ENCODE data around the gene BAIAP2L2.

BAIAP2L2 gene

DNA sequence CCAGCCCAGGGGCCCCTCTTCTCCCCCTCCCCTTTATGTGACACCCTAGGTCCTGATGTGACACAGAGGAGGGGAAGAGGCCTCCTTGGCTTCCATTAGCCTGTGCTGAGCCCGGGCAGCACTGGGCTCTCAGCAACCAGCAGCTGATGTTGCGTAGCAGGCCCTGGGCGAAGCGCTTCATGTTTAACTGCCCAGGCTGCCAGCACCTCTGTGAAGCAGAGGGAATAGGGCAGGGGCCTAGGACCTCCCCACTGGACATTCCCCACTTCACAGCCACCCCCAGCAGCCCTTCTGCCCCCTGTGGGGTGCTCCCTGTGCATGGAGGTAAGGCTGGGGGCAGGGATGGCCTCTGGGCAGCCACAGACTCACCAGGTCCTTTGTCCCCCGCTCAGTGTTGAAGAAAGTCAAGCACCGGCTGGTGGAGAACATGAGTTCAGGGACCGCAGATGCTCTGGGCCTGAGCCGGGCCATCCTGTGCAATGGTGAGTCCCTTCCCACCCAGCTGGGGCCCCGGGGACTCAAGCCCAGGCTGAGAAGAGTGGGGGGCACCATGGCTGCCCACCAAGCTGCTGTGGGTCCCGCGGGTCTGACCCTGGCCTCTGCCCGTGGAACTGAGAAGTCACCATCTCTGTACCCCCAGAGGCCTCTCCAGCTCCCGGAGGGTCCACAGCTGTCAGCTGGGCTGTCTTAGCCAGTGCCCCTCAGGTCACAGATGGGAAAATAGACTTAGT, 41.7 kb downstream of the BAIAP2L2 start:
- no peak for DNase-seq
- TF ChIP-seq POLR2A (IDR thresholded peaks at IDR 0.05; ENCODE audit: low read length): no peak
- TF ChIP-seq GATA1 (IDR thresholded peaks at IDR 0.05; ENCODE audit: low read depth, low read length): no peak

DNA sequence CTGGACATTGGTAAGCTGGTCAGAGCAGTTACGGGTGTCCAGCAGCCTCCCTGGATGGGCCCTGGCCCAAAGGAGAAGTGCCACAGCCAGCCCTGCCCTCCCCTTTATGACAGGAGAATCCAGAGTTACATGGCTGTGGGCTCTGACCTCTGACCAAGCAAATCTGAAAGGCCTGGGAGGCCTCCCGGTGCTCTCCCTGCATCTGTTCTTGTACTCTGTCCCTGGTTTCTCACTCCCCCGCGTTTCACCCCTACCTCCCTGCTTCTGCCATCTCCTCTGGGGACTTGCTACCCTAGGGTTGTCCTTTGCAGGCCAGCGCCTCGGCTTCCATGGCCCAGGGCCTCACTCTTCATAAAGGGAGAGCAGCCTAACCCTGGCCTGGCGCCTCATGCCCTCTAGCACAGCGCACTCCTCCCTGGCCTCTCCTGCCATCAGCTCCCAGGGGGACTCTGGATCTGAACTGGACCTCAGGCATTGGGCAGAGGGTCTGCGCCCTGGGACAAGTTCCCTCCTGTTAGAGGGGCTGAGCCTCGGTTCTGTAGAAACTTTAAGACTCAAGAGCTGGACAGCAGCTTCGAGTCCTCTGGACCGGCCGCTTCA, 42.6 kb downstream of the BAIAP2L2 start:
- TF ChIP-seq GATA1 (IDR thresholded peaks at IDR 0.05; ENCODE audit: low read depth, low read length) (no peak), POLR2A (IDR thresholded peaks at IDR 0.05; ENCODE audit: low read length) (no peak)
- DNase-seq: no peak

DNA sequence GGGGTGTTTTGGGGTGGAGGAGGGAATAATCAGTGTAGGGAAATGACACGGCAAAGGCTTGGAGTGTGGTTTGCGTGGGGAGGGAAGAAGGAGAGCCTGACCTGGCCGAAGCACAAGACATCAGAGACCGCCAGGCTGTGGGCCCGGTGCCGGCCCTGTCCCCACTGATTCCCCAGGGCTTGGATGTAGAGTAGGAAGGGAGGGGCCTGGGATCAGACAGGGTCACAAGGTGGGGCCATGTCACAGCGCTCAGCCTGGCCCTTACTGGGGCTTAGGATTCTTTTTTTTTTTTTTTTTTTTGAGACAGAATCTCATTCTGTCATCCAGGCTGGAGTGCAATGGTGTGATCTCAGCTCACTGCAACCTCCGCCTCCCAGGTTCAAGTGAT, 43.5 kb downstream of the BAIAP2L2 start:
- no peak for DNase-seq
- TF ChIP-seq POLR2A (IDR thresholded peaks at IDR 0.05; ENCODE audit: low read length) (no peak), GATA1 (IDR thresholded peaks at IDR 0.05; ENCODE audit: low read depth, low read length) (no peak)

DNA sequence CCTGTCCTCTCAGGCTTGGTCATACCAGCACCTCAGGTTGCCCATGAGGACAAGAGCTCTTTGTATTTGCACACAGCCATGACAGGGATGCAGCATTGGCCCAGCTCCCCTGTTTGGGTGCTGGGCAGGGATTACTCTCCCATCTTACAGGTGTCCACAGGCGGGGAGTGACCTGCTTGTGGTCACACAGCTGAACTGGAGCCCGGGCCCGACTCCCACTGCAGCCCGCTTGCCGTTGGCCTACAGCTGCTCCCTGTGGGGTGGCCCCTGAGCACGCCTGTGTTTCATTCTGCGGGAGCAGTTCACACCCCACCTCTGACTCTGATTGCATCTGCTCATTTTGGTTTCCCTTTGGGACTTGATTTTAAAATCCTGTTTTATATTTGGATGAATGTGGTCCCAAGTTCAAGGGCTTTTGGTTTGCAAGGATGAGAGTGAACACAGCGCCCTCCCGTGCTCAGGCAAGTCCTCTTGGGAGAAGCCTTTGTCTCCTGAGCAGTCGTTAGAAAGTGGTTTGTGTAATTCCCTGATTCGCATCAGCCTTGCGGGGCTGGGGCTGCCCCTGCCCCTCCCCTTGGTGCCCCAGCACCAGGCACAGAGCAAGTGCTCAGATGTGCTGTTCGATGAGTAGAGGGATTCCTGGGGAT, 44.0 kb downstream of the BAIAP2L2 start:
- TF ChIP-seq GATA1 (IDR thresholded peaks at IDR 0.05; ENCODE audit: low read depth, low read length) (no peak), POLR2A (IDR thresholded peaks at IDR 0.05; ENCODE audit: low read length) (no peak)
- no peak for DNase-seq

DNA sequence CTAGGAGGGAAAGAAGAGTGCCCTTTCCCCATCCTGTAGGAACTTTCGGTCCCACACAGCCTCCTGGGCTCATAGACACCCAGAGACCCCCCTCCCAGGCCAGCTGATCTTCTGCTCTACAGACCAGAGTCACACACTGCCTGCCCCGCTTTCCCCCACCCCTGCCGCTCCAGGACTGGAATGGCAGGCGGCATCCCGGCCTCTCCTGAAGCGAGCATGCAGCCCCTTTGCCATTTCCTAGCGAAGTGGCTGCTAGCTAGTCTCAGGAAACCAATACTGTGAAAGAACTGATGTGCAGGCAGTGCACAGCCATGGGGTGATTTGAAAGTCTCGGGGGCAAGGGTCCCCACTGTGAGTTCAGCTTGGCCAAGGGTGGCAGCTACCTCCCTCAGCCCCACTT, 44.9 kb downstream of the BAIAP2L2 start:
- no peak for DNase-seq
- TF ChIP-seq GATA1 (IDR thresholded peaks at IDR 0.05; ENCODE audit: low read depth, low read length) (no peak), POLR2A (IDR thresholded peaks at IDR 0.05; ENCODE audit: low read length) (no peak)

DNA sequence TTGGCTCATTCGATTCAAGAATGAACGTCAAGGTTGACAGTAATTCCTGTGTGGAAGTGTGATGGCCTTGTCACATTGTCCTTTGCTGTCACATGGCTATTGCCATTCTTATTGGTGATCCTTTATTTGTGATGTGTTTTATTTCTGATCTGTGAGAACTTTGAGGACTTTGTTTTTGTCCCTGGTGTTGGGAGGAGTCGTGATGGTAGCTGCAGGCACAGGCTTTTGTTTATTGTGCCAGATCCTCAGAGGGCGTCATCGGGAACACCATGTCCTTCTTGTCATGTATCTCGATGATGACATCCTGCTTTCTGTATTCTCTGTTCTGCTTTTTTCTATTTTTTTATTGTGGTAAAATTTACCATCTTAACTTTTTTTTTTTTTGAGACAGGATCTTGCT, 47.7 kb downstream of the BAIAP2L2 start:
- no peak for DNase-seq
- TF ChIP-seq POLR2A (IDR thresholded peaks at IDR 0.05; ENCODE audit: low read length) (no peak), GATA1 (IDR thresholded peaks at IDR 0.05; ENCODE audit: low read depth, low read length) (no peak)

DNA sequence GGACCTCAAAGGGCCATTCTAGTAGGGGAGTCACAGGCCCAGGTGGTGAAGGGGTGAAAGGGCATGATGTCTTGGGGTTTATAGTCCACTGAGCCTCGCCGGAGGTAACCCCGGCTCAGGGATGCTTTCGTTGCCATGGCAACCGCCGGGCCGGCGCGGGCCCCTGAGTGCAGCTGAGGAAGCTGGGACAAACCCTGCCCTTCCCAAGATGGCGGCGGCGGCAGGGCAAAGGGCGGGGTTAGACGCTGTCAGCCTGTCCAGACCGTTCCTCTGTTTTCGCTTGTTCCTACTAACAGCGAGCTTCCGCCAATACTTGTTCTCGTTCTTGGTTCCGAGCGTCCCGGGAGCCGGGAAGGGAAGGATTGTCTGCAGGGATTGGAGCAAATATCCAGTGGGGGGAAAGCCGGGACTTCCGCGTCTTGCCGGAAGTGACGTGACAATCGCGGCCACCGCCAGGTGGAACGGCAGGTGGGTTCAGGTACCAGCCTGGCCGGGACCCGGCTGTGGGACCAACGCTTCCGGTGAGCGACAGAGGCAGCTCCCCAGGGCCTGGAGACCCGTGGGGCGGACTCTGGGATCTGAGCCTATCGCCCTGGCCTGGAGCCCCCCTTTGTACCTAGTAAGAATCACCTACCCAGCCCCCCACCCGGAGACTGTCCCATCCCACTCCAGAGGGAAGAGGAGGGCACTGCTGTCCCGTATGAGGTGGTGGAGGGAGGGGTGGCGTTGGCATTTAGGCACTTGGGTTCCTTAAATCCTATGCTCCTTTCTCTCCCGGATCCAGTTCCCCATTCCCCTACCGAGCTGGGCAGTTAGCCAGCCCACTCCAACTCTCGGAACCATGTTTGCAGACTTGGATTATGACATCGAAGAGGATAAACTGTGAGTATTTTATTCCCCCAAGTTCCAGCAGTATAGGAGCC, 53.3 kb downstream of the BAIAP2L2 start, which contains the start of gene PICK1:
PICK1 (plus strand) TSS at position 436 of the 923 bp plus-strand sequence; CDS start at position 842, 406 bp downstream.
- TF ChIP-seq POLR2A (IDR thresholded peaks at IDR 0.05; ENCODE audit: low read length): no peak
- TF ChIP-seq GATA1 (IDR thresholded peaks at IDR 0.05; ENCODE audit: low read depth, low read length): no peak
- peak; percentile 81 to 82 for DNase-seq

DNA sequence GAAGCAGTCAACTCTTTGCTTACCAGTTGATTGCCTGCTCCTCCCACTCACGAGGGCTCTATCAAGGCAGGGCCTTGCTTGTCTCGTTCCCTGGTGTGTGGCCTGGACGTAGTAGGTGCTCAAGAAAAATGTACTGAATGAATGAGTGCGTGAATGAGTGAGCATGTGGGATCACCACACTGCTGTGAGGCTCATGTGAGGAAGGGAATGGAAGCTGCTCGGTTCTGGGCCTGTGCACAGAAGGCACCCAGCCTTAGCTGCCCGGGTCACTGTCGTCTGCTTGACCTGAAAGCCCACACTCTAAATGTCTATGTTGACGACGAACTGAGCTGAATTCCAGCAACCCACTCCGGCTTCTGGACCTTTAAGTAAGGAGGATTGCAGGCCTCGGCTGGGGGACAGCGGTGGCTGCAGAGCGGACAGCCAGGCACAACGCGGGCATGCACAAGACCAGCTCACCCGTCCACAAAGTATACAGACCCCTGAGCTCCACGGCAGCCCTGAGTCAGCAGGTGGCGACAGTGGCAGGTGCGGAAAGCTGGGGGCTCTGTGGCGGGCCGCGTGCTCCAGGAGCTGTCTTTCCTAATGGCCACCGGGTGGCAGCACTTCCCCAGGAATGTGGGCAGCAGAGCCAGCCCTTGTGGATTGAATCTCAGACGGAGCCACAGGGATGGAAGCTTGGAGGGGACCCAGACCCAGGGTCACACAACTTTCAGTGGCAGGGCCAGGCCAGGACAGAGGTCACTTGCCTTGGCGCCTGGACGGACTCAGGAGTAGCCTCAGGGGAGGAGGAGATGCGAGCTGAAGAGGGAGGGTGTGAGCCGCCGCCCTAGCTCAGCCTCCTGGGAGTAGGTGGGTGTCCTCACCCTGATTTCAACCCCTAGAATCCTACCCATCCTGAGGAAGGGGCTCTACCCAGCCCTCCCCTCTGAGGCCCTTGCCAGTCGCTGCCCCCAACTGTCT, 58.3 kb downstream of the BAIAP2L2 start:
- no peak for TF ChIP-seq POLR2A (IDR thresholded peaks at IDR 0.05; ENCODE audit: low read length)
- no peak for TF ChIP-seq GATA1 (IDR thresholded peaks at IDR 0.05; ENCODE audit: low read depth, low read length)
- peak; percentile 73 to 87 for DNase-seq

DNA sequence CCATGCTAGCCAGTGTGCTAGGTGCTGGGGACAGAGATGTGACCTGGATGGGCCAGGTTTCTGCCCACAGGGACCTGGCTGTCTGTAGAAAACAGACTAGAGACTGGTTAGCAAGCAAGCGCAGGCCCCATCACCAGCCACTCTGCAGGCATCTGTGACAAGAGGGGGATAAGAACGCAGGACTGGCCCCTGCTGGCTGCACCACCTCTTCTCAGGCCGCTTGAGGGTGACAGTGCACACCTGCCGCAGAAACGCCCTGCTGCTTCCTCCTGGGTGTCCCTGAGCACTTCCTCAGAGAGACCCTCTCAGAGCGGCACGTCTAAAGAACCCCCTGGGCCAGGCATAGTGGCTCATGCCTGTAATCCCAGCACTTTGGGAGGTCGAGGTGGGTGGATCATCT, 59.2 kb downstream of the BAIAP2L2 start:
- no peak for DNase-seq
- TF ChIP-seq POLR2A (IDR thresholded peaks at IDR 0.05; ENCODE audit: low read length) (no peak), GATA1 (IDR thresholded peaks at IDR 0.05; ENCODE audit: low read depth, low read length) (no peak)

DNA sequence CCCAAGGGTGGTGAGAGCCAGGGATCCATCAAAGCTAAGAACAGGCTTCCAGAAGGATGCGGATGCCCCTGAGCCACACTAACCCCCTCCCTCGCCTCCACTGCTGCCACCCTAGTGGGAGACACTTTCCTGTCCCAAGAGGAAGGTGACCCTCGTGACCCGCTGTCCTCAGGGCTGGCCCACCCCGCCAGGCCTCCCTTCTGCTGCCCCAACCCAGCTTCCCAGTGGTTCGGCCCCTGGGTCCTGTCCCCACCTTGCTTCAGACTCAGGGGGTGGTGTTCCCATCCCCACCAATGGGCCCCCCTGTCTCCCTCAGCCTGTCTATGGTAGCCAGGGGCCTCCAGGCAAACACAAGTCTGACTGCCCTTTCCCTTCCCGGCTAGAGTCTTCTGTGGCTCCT, 59.8 kb downstream of the BAIAP2L2 start:
- TF ChIP-seq GATA1 (IDR thresholded peaks at IDR 0.05; ENCODE audit: low read depth, low read length) (no peak), POLR2A (IDR thresholded peaks at IDR 0.05; ENCODE audit: low read length) (no peak)
- DNase-seq: no peak

DNA sequence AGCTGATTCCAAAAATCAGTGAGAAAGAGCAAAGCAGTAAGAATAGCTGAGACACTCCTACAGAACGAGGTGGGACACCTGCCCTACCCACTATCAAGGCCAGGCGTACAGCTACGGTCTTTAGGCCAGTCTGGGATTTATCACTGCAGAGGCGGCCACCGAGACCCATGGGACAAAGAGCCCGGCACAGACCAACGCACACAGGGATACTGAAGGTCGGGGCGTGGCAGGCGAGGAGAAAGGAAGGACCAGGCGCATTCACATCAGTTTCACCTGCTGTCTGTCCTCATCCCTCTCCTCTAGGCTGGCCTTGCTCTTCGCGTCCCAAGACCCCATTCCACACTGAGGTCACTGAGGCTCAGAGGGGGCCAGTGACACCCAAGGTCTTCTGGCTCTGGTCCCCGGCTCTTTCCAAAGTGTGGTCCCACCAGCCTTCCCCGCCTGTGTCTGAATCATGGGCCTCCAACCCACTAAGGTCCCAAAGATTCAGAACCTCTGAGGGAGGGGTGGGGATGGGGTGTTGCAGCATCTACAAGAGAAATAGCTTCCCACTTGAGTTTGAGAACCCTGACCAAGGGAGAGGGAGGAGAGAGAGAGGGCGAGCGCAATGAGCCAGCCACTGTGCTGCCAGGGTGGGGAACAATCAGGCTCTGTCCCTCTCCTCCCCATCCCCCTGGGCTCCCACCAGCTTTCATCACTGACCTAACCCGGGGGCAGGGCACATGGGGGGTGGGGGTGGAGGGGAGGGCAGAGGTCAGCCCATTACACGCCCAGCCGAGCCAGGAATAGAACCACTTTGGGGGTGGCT, 60.5 kb downstream of the BAIAP2L2 start:
- DNase-seq: no peak
- TF ChIP-seq POLR2A (IDR thresholded peaks at IDR 0.05; ENCODE audit: low read length): no peak
- TF ChIP-seq GATA1 (IDR thresholded peaks at IDR 0.05; ENCODE audit: low read depth, low read length): no peak
